T-helper 1 cell (primary cell): ENCODE measurements around the gene ZNF521.

Experiments
- DNase-seq, 5 donors: peaks; one replicate each; pipeline ENCODE4 v3.0.0-alpha.2; 2012 to 2020

ZNF521 gene

DNA sequence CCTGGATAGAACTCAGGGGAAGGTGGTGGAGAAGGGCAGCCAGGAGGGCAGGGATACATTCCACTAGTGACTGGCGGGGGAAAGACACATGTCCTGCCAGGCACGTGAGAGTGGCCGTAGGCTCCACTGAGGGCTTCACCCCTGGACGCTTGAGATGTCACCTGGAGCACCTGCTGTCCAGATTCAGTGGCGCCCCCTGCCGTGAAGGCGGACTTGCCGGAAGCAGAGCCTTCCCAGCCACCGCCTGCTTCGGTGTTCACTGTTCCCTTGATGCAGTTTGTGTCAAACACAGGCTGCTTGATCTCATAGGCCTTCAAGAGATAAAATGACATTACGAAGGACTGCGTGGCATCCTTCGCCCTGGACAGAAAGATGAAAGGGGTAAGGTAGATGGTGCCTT, 335.3 kb downstream of the ZNF521 start:
- no peak for DNase-seq

DNA sequence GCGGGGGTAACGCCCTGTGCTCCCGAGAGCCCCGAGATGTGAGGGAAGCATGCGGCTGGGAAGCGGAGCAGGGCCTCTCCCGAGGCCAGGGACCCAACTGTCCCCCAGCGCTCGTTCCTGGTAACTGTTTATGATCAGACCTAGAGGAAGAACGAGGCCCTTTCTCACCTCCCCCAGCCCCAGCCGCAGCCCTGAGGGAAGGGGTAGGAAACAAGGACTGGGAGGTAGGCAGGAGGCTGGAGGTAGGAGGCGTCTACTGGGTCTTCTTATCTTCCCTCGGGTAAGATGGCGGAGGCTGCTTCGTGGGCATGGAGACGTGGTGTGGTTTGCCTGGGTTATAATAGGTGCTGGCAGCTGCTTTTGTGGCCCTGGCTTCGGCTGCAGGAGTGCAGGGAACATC, 335.8 kb downstream of the ZNF521 start:
- DNase-seq: no peak
